8988T (cell line): ENCODE results near the gene CIB1.
"Not testable (repeated sequence)": the region's sequence is repeated elsewhere in the genome, so short reads cannot be mapped to it uniquely, and the experiment has no call there.

ENCODE experiments used
- DNase-seq: peaks from one replicate; pipeline ENCODE4 v3.0.0; 2011

CIB1 gene

DNA sequence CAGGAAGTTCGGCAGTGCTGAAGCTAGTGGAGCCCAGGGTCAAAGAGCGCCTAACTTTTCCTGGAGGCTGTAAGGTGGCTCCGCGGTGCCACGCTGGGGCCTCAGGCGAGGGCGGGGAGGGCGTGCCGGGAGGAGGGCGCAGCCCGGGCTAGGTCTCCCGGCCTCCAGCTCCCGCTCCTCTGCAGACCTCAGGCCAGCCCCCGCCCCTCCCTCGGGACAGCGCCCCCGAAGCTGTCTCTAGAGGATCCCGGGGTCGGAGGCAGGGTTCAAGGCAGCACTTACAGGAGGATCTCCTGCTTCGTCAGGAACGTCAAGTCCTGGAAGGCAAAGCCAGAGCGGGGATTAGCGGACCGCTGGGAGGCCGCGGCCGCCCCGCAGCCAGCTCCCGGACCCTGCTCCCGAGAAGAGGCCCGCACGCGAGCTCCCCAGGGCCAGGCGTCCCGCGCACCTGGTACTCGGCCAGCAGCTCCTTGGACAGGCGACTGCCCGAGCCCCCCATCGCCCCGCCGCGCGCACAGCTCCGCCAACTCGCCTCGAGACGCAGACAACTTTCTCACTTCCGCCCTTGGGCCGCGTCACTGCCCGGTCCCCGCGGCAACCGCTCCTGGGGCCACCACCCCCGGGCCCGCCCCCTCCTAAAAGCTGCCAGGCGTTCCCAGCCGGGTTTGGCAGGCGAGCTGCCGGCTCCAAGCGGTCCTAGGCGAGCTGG lies at the start of gene CIB1:
Gene CIB1, minus strand, starts transcription at position 555 of the 709 bp plus-strand sequence. Its CDS starts 56 bp downstream, at position 499.
- DNase-seq, result peak; percentile 86

DNA sequence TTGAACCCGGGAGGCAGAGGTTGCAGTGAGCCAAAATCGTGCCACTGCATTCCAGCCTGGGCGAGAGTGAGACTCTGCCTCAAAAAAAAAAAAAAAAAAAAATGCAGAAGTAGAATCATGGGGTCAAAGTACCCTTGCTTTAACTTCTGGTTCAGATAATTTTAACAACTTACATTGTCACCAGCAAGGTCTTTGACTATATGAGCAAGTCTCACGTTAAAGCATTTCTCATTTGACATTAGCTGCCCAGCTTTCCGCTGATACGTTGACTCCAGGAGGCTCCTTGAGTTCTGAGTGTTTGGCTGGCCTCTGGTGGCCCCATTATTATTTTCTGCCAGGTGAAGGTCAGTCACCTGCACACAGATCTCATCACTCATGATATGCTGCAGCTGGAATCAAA lies 47.9 kb upstream of the CIB1 start:
- not testable (repeated sequence) for DNase-seq

DNA sequence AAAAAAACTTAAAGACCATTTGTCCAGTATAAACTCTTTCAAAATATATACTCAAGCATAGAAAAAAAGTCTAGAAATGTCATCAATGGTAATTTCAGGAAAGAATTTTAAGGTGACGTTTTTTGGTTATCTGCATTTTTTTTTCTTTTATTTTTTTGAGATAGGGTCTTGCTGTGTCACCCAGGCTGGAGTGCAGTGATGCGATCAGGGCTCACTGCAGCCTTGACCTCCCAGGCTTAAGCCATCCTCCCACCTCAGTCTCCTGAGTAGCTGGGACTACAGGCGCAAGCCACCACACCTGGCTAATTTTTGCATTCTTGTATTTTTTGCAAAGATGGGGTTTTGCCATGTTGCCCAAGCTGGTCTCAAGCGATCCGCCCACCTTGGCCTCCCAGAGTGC lies 47.0 kb upstream of the CIB1 start:
- not testable (repeated sequence) for DNase-seq

DNA sequence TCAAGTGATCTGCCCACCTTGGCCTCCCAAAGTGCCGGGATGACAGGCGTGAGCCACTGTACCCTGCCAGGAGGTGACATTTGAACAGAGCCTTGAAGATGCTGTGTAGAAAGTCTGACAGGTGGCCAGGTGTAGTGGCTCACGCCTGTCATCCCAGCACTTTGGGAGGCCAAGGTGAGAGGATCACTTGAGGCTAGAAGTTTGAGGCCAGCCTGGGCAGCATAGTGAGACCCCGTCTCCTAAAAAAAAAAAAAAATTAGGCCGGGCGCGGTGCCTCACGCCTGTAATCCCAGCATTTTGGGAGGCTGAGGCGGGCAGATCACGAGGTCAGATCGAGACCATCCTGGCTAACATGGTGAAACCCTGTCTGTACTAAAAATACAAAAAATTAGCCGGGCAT lies 44.7 kb upstream of the CIB1 start:
- not testable (repeated sequence) for DNase-seq

DNA sequence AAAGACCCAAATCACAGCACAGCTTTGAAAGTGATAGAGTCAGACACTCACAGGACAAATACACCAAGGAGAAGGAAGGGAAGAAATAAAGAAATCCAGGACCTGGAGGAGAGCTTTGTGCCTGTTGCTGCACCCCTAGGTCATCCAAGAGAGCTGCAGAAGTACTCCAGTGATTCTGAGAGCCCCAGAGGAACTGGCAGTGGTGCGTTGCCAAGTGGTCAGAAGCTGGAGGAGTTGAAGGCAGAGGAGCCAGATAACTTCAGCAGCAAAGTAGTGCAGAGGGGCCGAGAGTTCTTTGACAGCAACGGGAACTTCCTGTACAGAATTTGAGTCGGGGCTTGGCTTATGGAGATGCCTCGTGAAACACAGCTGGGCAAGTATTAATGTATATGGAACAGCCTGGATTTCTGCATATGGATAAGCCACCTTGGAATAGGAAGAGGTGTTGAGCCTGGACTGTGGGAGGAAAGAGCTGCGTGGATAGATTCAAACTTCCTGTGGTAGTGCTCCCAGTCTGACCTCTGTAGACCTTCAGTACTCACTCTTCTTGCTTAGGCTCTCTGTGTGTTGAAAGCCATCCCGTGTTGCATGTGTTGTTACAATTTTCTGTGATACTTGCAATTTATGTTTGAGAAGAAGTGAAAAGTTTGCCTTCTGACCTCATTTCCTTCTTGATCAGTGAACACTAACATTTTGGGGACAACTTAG lies 37.9 kb upstream of the CIB1 start:
- DNase-seq, result no peak

DNA sequence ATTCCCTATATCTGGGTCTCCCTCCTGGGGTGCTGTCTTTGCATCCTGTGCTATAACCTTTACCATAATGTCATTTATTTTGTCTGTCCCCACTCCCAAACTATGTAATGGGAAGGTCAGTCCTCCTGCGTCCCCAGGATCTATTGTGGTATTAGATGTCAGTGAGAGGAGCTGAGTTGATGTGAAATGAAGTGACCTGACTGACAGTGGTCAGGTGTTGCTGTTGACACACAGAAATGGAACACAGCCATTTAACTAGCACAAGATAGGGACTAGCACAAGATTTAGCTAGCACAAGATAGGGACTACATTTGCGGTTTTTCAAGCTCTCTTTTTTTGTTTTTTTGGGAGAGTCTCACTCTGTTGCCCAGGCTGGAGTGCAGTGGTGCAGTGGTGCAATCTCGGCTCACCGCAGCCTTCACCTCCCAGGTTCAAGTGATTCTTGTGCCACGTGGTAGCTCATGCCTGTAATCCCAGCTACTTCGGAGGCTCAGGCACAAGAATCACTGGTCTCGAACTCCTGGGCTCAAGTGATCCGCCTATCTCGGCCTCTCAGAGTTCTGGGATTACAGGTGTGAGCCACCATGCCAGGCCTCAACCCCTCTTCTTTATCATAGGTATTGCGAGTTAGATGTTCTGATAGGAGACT lies 36.9 kb upstream of the CIB1 start:
- DNase-seq, result no peak

DNA sequence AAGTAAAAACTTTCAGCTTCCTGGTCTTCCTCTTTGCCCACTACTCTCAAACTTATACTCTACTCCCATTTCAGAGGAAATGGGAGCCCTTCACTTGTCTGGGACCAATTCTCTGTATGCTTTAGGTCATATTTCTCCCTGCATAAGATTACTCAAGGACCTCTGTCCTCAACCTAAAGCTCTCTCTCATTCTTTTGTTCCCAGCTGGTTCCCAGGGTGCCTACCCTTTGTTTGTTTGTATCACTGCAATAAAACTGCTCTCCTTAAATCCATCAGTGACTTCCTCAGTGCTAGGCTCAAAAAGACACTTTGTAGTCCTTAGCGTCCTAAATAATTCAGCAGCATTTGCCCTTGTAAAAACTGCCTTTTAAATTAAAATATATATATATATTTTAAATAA lies 34.7 kb upstream of the CIB1 start:
- DNase-seq, result no peak

DNA sequence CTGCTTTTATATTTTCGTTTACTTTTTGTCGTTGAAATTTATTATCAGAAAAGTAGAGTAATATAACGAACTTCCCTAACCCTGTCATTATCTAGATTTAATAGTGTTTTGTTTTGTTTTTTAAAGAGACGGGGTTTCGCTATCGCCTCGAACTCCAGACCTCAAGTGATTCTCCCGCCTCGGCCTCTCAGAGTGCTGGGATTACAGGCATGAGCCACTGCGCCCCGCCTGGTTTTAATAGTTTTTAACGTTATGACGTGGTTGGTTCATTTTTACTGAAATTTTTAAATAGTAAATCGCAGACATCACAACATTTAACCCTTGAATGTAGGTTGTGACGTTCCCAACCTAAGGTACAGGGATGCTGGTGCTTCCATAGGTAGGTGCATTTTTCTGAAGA lies 32.7 kb upstream of the CIB1 start:
- no peak for DNase-seq

DNA sequence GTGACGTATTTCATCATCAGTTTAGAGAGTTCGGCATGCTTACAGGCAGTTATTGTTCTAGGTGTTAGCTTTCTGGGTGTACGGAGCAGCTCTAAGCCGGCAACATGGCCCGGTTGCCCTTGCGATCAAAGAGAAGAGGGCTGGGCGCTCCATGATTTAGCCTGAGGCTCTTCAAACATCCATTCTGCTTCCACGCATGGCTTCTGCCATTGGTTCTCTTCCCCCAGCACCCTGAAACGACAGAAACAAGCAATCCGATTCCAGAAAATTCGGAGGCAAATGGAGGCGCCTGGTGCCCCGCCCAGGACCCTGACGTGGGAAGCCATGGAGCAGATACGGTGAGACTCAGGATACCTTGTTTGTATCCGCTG lies 32.3 kb upstream of the CIB1 start:
- no peak for DNase-seq

DNA sequence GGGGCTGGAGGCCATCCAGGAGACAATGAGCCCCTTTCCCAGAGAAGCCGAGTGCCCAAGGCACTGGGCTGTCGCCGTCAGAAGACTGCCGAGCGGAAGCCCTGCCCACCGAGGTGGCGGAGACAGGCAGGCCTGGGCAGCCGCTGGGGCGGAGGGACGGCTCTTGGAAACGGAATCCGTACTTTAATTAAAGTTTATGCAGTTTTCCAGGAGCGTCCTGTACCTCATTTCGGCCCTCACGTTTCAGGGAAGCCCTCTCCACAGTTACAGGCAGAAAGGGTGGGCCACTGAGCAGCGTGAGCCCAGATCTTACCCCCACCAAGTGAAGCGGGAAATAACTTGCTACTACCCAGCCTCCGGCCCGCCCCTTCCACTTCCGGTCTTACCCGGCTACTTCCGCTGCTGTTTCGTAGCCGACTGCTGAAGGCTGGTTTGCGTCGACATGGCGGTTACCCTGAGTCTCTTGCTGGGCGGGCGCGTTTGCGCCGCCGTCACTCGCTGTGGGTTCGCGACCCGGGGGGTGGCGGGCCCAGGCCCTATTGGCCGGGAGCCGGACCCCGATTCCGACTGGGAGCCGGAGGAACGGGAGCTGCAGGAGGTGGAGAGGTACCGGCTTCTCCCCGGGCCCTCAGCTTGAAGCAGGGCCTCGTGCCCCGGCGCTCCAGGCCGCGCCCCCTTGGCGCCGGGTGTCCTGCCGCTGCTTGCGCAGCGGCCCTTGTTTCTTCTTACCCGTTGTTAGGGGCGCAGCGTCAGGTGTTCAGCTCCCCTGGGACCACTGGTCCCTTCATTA lies 31.7 kb upstream of the CIB1 start, which contains the start of gene NGRN:
Gene NGRN, plus strand, starts transcription at position 402 of the 790 bp plus-strand sequence. Its CDS starts 41 bp downstream, at position 443.
- DNase-seq, result peak; percentile 37

DNA sequence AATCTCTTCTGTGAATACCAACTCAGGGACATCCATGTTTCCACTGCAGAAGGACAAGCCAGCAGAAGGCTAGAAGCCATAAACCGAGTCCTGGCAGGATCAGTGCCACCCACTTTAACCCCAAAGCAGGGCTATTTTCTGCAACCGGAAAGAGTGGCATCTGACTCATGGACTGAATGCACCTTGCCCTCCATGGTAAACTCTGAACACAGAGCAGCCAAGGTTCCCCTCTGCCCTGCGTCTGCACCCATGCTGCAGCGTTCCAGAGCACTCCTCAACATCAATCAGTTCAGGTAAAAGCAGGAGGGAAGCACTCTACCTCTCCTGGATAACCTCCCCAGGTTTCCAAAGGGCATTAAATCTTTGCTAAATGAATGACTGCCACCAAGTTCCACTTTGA lies 30.9 kb upstream of the CIB1 start:
- no peak for DNase-seq

DNA sequence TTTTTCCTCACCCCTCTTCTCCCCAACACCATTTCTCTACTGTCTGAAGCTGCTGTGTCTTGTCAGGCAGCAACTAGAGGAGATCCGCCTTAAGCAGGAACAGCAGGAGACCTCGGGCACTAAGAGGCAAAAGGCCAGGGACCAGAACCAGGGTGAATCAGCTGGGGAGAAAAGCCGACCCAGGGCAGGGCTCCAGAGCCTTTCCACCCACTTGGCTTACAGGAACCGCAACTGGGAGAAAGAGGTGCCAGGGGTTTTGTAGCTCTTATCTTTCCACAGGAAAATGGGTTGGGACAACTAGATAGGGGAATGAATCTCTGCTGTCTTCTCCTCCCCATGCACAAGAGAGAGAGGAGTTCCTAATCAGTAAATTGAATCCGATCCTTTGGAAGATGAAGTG lies 28.7 kb upstream of the CIB1 start:
- no peak for DNase-seq

DNA sequence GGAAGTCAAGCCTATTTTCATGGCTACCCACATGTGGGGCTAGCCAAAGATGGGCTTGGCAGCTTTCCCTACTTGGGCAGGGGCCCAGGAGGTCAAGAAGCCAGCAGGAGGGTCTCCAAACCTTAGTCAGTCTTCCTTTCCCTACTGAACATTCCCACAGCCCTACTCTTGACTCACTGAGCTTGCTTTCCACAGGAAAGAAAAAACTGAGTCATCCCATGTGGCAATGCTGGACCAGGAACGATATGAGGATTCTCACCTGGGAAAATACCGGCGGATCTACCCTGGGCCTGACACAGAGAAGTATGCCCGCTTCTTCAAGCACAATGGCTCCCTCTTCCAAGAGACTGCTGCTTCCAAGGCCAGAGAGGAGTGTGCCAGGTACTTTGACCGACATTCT lies 28.1 kb upstream of the CIB1 start:
- DNase-seq, result no peak

DNA sequence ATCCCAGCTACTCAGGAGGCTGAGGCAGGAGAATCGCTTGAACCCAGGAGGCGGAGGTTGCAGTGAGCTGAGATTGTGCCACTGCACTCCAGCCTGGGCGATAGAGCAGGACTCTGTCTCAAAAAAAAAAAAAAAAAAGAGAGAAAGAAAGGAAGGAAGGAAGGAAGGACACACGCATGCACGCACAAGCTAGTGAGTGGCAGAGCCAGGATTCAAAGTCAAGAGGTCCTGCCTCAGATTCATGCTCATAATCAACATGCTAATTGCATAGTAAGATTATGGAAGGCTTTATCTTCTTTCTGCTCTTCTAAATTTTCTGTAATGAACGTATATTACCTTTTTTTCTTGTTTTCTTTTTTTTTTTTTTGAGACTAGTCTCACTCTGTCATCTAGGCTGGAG lies 27.0 kb upstream of the CIB1 start:
- not testable (repeated sequence) for DNase-seq

DNA sequence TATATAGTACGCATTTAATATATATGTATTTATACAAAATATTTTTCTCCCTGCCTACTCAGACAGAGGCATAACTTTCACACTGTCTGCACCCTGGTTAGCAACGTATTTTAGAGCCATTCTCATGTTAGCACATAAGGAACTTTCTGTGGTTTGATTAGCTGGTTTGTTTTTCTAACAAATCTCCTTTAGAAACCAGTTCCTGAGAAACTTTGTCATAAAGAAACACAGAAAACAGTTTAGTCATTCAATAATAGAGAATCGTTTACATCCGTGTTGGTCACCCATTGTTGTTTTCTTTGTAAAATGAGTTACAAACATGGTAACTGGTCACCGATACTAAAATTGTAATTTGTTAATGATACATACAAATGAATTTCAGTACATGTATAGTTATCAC lies 25.8 kb upstream of the CIB1 start:
- DNase-seq, result no peak

DNA sequence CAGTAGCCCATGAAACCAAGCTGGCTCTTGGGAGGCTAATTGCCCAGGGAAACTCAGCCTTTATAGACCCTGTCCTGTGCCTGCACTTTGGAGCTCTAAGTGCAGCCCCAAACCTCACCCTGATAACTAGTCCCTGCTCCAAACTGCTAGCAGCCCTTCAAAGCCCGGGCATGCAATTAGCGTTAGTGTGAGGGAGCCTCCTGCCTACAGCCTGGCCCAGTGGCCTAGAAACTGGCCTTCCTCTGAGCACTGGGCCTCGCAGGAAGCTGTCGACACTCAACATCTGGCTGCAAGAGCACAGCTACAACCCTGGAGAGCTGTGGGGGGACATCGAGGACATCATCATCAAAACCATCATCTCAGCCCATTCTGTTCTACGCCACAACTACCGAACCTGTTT lies 24.0 kb upstream of the CIB1 start:
- no peak for DNase-seq

DNA sequence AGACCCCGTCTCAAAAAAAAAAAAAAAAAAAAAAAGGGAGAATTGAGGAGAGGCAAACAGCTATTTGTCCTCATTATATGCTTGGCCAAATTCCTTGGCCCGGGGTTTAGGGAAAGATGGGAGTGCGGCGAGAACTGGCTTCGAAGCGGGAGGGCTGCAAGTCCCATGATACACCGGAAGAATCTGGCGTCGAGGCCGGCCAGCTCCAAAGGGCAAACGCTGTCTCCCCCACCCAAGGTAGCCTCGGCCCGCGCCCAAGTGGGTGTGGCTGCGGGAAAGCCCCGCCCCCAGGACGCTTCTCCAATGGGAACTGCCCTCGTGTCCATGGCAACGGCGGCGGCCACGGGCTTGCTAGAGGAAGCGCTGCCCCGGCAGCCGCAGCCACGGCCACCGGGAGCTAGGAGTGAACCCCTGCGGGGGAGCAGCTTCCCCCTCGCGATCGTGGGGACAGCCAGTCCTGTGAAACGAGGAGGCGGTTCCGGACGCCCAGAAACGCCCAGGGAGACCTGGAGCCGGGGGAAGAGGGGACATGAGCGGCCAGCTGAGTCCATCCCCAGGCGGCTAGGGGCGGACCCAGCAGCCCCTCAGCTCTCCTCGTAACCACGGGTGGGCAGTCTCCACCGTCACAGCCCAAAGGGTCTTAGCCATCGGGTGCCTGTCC lies 15.6 kb upstream of the CIB1 start, which contains the start of gene TTLL13:
Gene TTLL13, plus strand, starts transcription at position 354 of the 661 bp plus-strand sequence. CDS start 1,075 bp downstream, outside the sequence.
- DNase-seq, result peak; percentile 60

DNA sequence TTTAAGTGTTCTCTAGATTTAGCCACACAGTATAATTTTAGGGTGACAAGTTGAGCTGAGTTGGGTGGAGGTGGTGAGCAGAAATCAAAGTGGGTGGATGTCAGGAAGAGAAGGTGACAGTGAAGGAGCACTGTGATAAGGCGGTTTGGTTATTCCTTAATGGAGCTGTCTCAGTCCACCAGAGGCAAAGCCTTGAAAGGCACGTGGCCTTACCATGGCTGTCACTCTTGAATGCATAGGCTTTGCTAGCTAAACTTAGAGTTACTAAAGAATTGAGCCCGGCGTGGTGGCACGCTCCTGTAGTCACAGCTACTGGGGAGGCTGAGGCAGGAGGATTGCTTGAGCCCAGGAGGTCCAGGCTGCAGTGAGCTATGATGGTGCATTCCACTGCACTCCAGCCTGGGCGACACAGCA lies 15.1 kb upstream of the CIB1 start:
- DNase-seq, result no peak

DNA sequence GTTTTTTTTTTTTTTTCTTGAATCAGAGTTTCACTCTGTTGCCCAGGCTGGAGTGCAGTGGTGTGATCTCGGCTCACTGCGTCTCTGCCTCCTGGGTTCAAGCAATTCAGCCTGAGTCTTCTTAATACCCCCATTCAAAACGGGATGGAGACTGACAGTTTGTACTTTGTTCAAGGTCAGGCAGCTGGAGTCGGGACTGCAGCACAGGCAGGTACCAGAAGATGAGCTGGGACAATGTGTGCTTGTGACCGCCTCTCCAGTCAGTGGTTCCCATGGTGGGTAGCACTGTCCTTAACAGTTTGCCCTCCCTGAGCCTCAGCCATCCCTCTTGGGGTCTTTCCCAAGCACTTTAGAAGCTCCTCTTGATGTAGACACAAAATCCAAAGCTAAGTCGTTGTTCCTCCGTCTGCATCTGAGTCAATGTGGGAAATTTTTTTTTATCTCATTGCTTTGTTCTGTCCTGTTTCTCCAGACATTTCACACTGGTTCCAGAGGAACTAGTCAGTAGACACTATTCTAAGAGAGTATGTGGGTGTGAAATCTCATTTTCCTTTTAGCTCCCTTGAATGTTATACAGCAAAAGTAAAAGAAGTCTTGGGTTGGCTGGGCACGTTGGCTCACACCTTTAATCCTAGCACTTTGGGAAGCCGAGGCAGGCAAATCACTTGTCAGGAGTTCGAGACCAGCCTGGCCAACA lies 10.3 kb upstream of the CIB1 start:
- DNase-seq, result no peak

DNA sequence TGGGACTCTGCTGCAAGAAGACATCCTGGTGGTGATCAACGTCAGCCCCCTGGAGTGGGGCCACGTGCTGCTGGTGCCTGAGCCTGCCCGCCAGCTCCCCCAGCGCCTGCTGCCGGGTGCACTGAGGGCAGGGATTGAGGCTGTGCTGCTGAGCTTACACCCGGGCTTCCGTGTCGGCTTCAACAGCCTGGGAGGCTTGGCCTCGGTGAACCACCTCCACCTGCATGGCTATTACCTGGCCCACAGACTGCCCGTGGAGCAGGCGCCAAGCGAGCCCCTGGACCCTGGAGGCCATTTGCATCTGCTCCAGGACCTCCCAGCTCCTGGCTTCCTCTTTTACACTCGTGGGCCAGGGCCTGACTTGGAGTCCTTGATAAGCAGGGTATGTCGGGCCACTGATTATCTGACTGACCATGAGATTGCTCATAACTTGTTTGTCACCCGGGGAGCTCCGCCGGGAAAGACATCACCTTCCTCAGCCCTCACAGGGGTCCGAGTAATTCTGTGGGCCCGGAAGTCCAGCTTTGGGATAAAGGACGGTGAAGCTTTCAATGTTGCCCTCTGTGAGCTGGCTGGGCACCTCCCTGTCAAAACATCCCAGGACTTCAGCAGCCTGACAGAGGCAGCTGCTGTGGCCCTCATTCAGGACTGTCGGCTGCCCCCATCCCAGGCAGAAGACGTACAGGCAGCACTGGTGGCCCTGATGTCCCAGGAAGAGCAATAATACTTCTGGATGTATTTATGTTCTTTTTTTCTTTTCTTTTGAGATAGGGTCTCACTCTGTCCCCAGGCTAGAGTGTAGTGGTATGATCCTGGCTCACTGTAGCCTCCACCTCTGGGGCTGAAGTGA lies 7.8 kb upstream of the CIB1 start:
- no peak for DNase-seq

DNA sequence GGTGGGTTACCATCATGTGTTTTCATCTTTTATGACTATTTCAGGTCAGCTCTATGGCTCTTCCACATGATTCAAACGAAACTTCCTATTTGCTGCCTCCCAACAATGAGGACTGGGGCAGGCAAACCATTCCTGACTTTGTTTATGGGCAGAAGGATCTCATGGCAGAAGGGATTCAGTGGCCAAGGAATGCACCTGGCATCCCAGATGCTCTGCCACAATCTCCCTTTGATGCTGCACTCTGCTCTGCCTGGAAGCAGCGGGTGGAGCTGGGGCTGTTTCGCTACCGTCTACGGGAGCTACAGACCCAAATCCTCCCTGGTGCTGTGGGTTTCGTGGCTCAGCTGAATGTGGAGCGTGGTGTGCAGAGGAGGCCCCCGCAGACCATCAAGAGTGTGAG lies 7.1 kb upstream of the CIB1 start:
- no peak for DNase-seq
